GM19397 (cell line): Measurements from ENCODE around the gene RYR3.

ENCODE experiments used
- ATAC-seq: cut with Tn5 transposase; IDR thresholded peaks from one replicate; pipeline ENCODE4 v1.9.1; 2021; ENCODE audit warnings: mild to moderate bottlenecking, moderate library complexity; ENCODE audit not compliant: unreplicated experiment

The RYR3 gene

DNA sequence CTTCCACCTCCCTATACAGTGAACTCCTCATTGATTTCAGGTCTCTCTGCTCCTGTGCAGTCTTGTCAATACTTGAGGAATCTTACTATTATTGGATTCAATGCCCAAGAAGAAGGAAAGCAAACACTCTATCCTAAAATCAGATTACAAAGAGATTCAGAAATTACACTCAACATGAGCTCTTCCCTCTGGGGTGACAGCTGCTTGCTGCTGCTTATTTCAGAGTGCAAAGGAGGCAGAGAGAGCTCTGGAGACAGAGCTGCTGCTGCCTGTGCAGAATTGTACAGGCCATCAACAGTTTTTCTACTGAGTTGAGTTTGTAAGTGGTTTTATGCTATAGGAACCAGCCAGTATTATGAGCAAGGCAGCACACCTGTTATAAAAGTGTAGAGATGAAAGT lies 7.1 kb downstream of the RYR3 start:
- no peak for ATAC-seq

GRCh38 chr15:33320017-33320416 lies 9.2 kb downstream of the RYR3 start:
- ATAC-seq, result no peak

GRCh38 chr15:33322091-33322490 lies 11.3 kb downstream of the RYR3 start:
- no peak for ATAC-seq

DNA sequence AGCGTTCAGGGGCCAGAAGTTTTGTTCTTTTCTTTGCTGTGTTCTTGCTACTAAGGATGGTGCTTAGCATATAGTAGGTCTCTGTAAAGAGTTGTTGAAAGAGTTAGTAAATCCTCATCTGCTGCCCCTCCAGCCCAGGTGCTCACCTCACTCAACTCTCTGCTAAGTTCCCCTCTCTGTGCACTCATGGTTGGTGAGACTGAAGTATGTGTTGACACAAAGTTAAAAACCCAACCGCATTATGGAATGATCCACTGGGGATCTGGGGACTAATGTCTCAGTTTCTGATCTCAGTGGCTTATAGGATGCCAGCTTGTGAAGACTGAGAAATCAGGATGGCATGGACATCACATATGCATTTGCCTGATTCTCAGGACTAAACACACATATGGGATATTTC lies 13.8 kb downstream of the RYR3 start:
- ATAC-seq, result no peak

DNA sequence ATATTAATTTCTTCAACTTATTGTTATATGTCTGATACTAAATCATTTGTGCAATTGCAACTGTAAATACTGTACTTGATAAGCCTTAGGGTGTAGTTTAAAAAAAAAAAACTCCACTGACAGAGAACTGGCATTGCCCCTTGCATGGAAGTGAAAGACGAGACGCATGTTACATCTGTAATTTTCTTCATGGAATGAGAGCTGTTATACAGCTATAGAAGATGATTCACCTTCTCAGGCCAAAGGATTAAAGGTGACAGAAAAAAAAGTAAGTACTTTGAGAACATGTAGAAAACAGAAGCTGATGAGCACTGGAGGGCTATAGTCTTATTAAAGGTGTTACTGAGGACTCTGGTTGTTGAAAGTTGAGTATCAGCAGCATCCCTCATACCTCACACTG lies 16.1 kb downstream of the RYR3 start:
- ATAC-seq, result no peak

- ATAC-seq, result no peak
These were observed 17.3 kb downstream of the RYR3 start for GRCh38 chr15:33328106-33328505.

DNA sequence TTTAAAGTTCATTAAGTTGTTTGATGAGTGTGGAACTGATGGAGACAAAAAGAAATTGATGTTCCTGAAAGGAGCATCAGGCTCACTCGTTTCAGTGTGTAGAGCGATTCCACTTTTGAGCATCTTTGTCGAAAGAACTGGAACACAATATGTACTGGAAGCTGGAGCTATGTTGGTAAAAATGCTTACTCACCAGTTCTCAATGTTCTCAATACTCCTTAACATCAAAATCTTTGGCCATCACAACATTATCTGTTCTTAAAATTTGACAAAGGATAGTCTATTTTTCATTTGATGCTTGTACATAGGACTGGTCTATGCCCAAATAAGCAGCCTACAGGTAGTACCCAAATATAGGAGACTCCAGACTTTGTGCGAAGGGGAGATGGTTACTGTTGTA lies 18.7 kb downstream of the RYR3 start:
- ATAC-seq, result no peak

GRCh38 chr15:33330931-33331330 lies 20.2 kb downstream of the RYR3 start:
- ATAC-seq, result no peak

GRCh38 chr15:33341953-33342352 lies 31.2 kb downstream of the RYR3 start:
- ATAC-seq, result no peak

DNA sequence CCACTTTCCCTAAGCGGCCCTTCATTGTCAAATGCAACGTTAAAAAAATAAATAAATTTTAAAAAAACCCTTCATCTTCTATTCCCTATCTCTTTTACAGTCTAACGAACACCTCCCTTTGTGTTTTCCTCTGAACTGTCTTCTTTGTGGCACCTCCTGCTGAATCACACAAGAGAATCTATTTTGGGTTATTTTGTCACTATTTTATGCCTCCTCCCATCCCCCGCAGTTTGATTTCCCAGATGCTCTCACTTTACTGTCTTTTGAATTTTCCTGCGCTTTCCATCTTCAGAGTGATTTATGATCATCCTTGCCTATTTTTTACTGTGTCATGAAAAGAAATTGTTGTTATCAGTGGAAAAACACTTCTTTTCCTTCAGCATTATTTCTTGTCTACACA lies 32.5 kb downstream of the RYR3 start:
- no peak for ATAC-seq

GRCh38 chr15:33344111-33344510 lies 33.3 kb downstream of the RYR3 start:
- no peak for ATAC-seq

DNA sequence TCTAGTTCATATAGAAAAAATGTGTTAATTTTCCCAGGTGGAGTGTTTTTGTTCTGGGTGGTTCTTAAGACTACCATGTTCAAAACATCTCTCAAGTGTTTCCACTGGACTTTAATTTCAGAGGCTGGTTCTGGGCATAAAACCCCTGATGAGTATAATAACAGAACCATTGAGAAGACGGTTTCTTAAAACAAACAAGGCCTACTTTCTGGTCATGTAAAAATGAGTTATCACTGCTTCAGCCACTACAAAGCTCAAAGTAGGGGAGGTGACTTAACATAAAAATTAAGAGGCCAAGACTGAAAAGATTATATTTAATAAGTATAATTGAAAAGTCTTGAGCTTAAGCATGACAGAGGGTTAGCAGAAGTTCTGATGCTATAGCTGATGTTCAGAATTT lies 33.8 kb downstream of the RYR3 start:
- no peak for ATAC-seq

GRCh38 chr15:33354411-33354810 lies 43.6 kb downstream of the RYR3 start:
- no peak for ATAC-seq

- no peak for ATAC-seq
These were observed 47.1 kb downstream of the RYR3 start for GRCh38 chr15:33357845-33358244.

DNA sequence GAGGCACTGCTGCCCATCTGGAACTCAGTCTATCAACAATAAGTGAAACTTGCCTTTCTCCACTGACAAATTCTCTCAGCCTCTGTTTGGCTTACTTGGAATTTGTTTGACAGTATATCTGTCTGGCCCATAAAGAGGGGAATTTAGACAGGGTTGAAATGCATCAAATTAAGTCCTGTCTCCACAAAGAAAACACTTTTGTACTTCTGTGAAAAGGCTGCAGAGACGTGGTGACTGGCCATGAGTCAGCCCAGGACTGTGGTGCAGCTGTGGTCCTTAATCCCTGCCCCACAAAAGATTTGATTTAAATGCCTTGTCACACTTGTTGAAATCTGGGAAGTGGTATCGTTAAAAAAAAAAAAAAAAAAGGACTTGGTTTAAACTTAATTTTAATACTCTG lies 47.5 kb downstream of the RYR3 start:
- ATAC-seq, result no peak

DNA sequence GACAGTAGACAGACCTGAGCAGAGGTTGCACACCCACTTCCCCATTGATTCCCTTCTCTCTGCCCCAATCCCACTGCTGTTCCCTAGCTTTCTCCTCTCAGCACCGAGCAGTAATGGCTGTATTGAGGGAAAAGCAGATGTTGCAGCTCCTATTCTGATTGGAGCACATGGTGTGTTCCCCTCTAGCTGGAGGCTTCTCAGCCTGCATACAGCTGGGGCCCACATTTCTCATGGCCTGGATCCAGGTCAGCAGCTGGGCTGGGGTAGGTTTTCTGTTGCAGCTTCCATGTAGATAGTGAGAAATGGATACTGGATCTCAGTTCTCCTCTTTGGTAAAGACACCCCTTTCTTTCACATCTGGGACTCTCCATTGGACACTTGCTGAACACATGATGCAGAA lies 50.1 kb downstream of the RYR3 start:
- ATAC-seq, result no peak

DNA sequence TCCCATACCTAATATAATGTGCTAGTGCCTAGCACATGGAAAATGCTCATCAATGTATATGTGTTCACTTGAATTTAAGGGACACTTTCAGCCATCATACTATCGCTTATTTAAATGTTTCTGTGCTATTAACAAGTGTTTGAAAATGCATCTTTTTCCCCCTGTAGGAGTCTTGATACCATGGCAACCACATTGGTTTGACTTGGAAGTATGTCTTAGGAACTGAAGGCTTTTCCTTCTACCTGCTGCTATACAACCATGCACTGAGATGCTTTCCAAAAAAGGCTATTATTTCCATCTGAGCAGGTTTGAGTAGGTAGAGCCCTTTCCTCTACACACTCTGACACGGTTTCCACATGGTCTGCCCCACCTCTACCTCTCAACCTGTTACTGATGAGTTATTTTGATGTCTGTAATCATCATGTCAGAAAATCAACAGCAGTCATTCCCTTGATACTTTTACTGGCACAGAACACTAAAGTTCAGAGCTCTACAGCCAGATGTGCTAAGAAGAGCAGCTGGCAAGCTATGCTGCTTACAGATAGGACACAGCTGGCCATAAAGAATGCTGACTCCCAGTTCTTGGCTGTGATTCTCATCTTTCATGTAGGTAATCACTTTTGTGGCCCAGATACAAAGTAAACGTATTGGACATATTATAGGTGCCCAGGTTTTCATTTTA lies 59.3 kb downstream of the RYR3 start:
- no peak for ATAC-seq

- ATAC-seq, result no peak
These were observed 59.9 kb downstream of the RYR3 start for GRCh38 chr15:33370623-33371020.

DNA sequence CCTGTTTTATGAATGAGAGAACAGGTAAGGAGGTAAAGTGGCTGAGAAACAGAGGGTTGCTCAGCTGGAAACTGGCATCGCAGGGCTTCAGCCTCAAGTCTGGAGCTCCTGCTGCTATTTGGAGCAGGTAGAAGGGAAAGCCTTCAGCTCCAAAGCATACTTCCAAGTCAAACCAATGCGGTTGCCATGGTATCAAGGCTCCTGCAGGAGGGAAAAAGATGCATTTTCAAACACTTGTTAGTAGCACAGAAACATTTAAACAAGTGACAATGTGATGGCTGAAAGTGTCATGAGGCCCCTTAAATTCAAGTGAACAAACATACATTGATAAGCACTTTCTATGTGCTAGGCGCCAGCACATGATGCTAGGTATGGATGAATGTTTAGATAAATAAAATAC lies 60.4 kb downstream of the RYR3 start:
- no peak for ATAC-seq

GRCh38 chr15:33374226-33374914 lies 63.6 kb downstream of the RYR3 start:
- ATAC-seq, result no peak

GRCh38 chr15:33375236-33375635 lies 64.5 kb downstream of the RYR3 start:
- ATAC-seq, result no peak

GRCh38 chr15:33377204-33377603 lies 66.4 kb downstream of the RYR3 start:
- no peak for ATAC-seq
